ENCODE results near the gene ZNF292.
"Not testable (repeated sequence)": the region's sequence is repeated elsewhere in the genome, so short reads cannot be mapped to it uniquely, and the experiment has no call there.

GRCh38 chr6:87301277-87301676 lies 145.9 kb downstream of the ZNF292 start:
- TF ChIP-seq, protein P1, sequence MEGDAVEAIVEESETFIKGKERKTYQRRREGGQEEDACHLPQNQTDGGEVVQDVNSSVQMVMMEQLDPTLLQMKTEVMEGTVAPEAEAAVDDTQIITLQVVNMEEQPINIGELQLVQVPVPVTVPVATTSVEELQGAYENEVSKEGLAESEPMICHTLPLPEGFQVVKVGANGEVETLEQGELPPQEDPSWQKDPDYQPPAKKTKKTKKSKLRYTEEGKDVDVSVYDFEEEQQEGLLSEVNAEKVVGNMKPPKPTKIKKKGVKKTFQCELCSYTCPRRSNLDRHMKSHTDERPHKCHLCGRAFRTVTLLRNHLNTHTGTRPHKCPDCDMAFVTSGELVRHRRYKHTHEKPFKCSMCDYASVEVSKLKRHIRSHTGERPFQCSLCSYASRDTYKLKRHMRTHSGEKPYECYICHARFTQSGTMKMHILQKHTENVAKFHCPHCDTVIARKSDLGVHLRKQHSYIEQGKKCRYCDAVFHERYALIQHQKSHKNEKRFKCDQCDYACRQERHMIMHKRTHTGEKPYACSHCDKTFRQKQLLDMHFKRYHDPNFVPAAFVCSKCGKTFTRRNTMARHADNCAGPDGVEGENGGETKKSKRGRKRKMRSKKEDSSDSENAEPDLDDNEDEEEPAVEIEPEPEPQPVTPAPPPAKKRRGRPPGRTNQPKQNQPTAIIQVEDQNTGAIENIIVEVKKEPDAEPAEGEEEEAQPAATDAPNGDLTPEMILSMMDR (IDR thresholded peaks at IDR 0.05) = not testable (repeated sequence)
- TF ChIP-seq POLR2A (IDR thresholded peaks at IDR 0.05) = not testable (repeated sequence)

All from Peyer's patch (tissue), 4 donors.